H9 (cell line): Measurements from ENCODE around the gene SOX13. TPM values are rescaled to one million over a fixed set of nuclear protein-coding genes. Genes with fewer than 3 reads are reported as not detected.

Experiments used
- DNase-seq: peaks from one replicate; pipeline ENCODE4 v3.0.0-alpha.2; 2017
- H2AFZ ChIP-seq: one replicate; pipeline ENCODE4 v1.6.1; 2013; ENCODE audit warnings: mild to moderate bottlenecking, low read length, control low read depth, moderate library complexity
- H2AK5ac ChIP-seq: 2 replicates; pipeline ENCODE4 v1.6.1; 2013; ENCODE audit warnings: low read length, control low read depth, mixed read lengths; ENCODE audit not compliant: insufficient read length
- H2BK120ac ChIP-seq: one replicate; pipeline ENCODE4 v1.6.1; 2013; ENCODE audit warnings: low read depth, mild to moderate bottlenecking, low read length, control low read depth, inconsistent platforms; ENCODE audit not compliant: poor library complexity, severe bottlenecking
- H2BK12ac ChIP-seq: 2 replicates; pipeline ENCODE4 v1.6.1; 2013; ENCODE audit warnings: low read length, control low read depth, mixed read lengths, low read depth; ENCODE audit not compliant: insufficient read length
- H2BK15ac ChIP-seq: 2 replicates; pipeline ENCODE4 v1.6.1; 2013; ENCODE audit warnings: low read depth, low read length, control low read depth
- H2BK20ac ChIP-seq: one replicate; pipeline ENCODE4 v1.6.1; 2013; ENCODE audit warnings: low read depth, mild to moderate bottlenecking, low read length, control low read depth, inconsistent platforms; ENCODE audit not compliant: poor library complexity, severe bottlenecking
- H2BK5ac ChIP-seq: 2 replicates; pipeline ENCODE4 v1.6.1; 2013; ENCODE audit warnings: low read length, control low read depth, mixed read lengths; ENCODE audit not compliant: insufficient read length
- H3K14ac ChIP-seq: 2 replicates; pipeline ENCODE4 v1.6.1; 2013; ENCODE audit warnings: low read length, control low read depth; ENCODE audit not compliant: insufficient read depth
- H3K18ac ChIP-seq: 2 replicates; pipeline ENCODE4 v1.6.1; 2013; ENCODE audit warnings: low read depth, mild to moderate bottlenecking, mixed read lengths, low read length, control low read depth; ENCODE audit not compliant: insufficient read length
- H3K23ac ChIP-seq: 2 replicates; pipeline ENCODE4 v1.6.1; 2013; ENCODE audit warnings: low read length, control low read depth, mixed read lengths, low read depth; ENCODE audit not compliant: insufficient read length
- H3K23me2 ChIP-seq: 2 replicates; pipeline ENCODE4 v1.6.1; 2013; ENCODE audit warnings: low read depth, mild to moderate bottlenecking, mixed read lengths, low read length, control low read depth; ENCODE audit not compliant: insufficient read length, poor library complexity, severe bottlenecking
- H3K27ac ChIP-seq: 2 replicates; pipeline ENCODE4 v1.5.1; 2013; ENCODE audit warnings: low read length, control low read depth, mixed read lengths, low read depth; ENCODE audit not compliant: insufficient read length
- H3K27me3 ChIP-seq: 2 replicates; pipeline ENCODE4 v1.6.1; 2013; ENCODE audit warnings: low read length, control low read depth, inconsistent platforms; ENCODE audit not compliant: insufficient read depth
- H3K4ac ChIP-seq: 2 replicates; pipeline ENCODE4 v1.6.1; 2013; ENCODE audit warnings: low read depth, mild to moderate bottlenecking, control low read depth, inconsistent platforms, low read length, moderate library complexity
- H3K4me1 ChIP-seq: 2 replicates; pipeline ENCODE4 v1.6.1; 2013; ENCODE audit warnings: low read length, control low read depth, inconsistent platforms; ENCODE audit not compliant: insufficient read depth
- H3K4me2 ChIP-seq: 2 replicates; pipeline ENCODE4 v1.6.1; 2013; ENCODE audit warnings: low read length, control low read depth, mixed read lengths; ENCODE audit not compliant: insufficient read length, insufficient read depth
- H3K56ac ChIP-seq: 2 replicates; pipeline ENCODE4 v1.6.1; 2013; ENCODE audit warnings: low read depth, mild to moderate bottlenecking, mixed read lengths, low read length, control low read depth; ENCODE audit not compliant: insufficient read length
- H3K79me1 ChIP-seq: 2 replicates; pipeline ENCODE4 v1.6.1; 2013; ENCODE audit warnings: low read depth, mild to moderate bottlenecking, moderate library complexity, low read length, control low read depth, inconsistent platforms; ENCODE audit not compliant: insufficient read depth, poor library complexity, severe bottlenecking
- H3K79me2 ChIP-seq: 2 replicates; pipeline ENCODE4 v1.6.1; 2013; ENCODE audit warnings: low read length, control low read depth, inconsistent platforms; ENCODE audit not compliant: insufficient read depth
- H3K9ac ChIP-seq: 2 replicates; pipeline ENCODE4 v1.6.1; 2013; ENCODE audit warnings: low read length, control low read depth, mixed read lengths; ENCODE audit not compliant: insufficient read length; ENCODE audit errors: extremely low read depth
- H3K9me3 ChIP-seq: one replicate; pipeline ENCODE4 v1.6.1; 2013; ENCODE audit warnings: low read depth, low read length, inconsistent platforms; ENCODE audit not compliant: control insufficient read depth
- H3T11ph ChIP-seq: one replicate; pipeline ENCODE4 v1.6.1; 2013; ENCODE audit warnings: mild to moderate bottlenecking, low read length, control low read depth, inconsistent platforms
- H4K20me1 ChIP-seq: one replicate; pipeline ENCODE4 v1.6.1; 2013; ENCODE audit not compliant: control insufficient read depth, insufficient read length, insufficient read depth
- H4K5ac ChIP-seq: 2 replicates; pipeline ENCODE4 v1.6.1; 2013; ENCODE audit warnings: low read depth, mild to moderate bottlenecking, mixed read lengths, low read length, control low read depth; ENCODE audit not compliant: insufficient read length
- H4K8ac ChIP-seq: replicated peaks from 2 replicates; pipeline ENCODE4 v1.6.1; 2013; ENCODE audit warnings: low read length, control low read depth, mixed read lengths, low read depth; ENCODE audit not compliant: insufficient read length
- H4K91ac ChIP-seq: 2 replicates; pipeline ENCODE4 v1.6.1; 2013; ENCODE audit warnings: low read depth, mild to moderate bottlenecking, moderate library complexity, mixed read lengths, low read length, control low read depth; ENCODE audit not compliant: insufficient read length
- H3K27ac Mint-ChIP-seq, 3 experiments: 2 replicates in 2 of 3; 3 replicates in 1 of 3; pipeline ENCODE4 v1.8.0; 2020 to 2021; ENCODE audit warnings: mixed read lengths in 3 of 3, mild to moderate bottlenecking in 1 of 3, moderate library complexity in 1 of 3
- H3K27me3 Mint-ChIP-seq: 2 replicates; pipeline ENCODE4 v1.8.0; 2021; ENCODE audit warnings: low read depth, mild to moderate bottlenecking, moderate library complexity, mixed read lengths
- H3K36me3 Mint-ChIP-seq, 3 experiments: 2 replicates in 2 of 3; 3 replicates in 1 of 3; pipeline ENCODE4 v1.8.0; 2020 to 2021; ENCODE audit warnings: low read depth in 3 of 3, mixed read lengths in 3 of 3; ENCODE audit not compliant: insufficient read depth in 1 of 3
- H3K4me1 Mint-ChIP-seq, 2 experiments: 2 replicates each; pipeline ENCODE4 v1.8.0; 2020; ENCODE audit warnings: mixed read lengths in 2 of 2
- H3K4me3 Mint-ChIP-seq, 2 experiments: 2 replicates in 1 of 2; 3 replicates in 1 of 2; pipeline ENCODE4 v1.8.0; 2020 to 2021; ENCODE audit warnings: mild to moderate bottlenecking in 2 of 2, mixed read lengths in 2 of 2, moderate library complexity in 1 of 2
- H3K9me3 Mint-ChIP-seq, 2 experiments: 2 replicates in 1 of 2; 3 replicates in 1 of 2; pipeline ENCODE4 v1.8.0; 2020; ENCODE audit warnings: mild to moderate bottlenecking in 2 of 2, mixed read lengths in 2 of 2, moderate library complexity in 1 of 2
- CTCF ChIP-seq: fragments of 200-600 bp; sonication (generic); conservative IDR thresholded peaks from 3 replicates; pipeline ENCODE4 v1.8.0; 2021; ENCODE audit warnings: antibody characterized with exemption, mild to moderate bottlenecking
- WGBS: extraction: QIAGEN DNeasy Blood & Tissue Kit; methylation state at CpG from one replicate; pipeline ENCODE4 v1.1.7; 2013; ENCODE audit warnings: missing lambda C conversion rate, low lambda C conversion rate, mixed read lengths; ENCODE audit not compliant: insufficient read length; ENCODE audit errors: extremely low coverage; 5-methylcytosine and 5-hydroxymethylcytosine counted together
- total RNA-seq: library from RNA; stranded (reverse); gene quantifications from 2 replicates; pipeline ENCODE4 v1.2.1, GENCODE V29; 2021

Gene SOX13
- total RNA-seq, 1 experiment from 2014 or later = 120 TPM

DNA sequence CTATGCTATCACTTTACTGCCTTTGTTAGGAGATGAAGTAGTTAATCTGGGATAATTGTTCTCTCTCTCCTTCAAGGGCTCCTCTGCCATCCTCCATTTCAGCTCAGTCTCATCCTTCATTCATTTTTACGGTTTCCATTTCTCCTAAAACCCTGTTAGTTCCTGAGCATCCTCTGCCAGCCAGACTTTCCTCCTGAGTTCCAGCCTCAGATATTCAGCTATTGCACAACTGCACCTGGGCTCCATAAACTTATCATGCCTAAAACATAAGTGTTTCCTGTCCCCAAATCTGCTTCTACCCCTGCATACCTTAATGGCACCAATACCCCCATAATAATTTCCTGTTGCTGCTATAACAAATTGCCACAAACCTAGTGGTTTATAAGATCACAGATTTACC lies 39.6 kb upstream of the SOX13 start:
- Histone ChIP-seq H2BK12ac (no peak overlapping the region), H3T11ph (no peak overlapping the region), H3K9ac (no peak overlapping the region), H2BK5ac (no peak overlapping the region), H2BK120ac (no peak overlapping the region), H4K91ac (no peak overlapping the region), H3K27me3 (no peaks in the 10 kb centered on the region), H3K4ac (no peak overlapping the region), H3K79me2 (no peaks in the 10 kb centered on the region), H3K4me1 (no peaks in the 10 kb centered on the region; the same call in 1 of the 2 replicates), H4K5ac (no peak overlapping the region), H3K4me2 (no peak overlapping the region), H3K23me2 (no peaks in the 10 kb centered on the region), H4K20me1 (no peaks in the 10 kb centered on the region), H2BK20ac (no peak overlapping the region), H3K9me3 (no peaks in the 10 kb centered on the region), H3K56ac (no peak overlapping the region), H2BK15ac (no peak overlapping the region), H2AK5ac (no peak overlapping the region), H3K23ac (no peak overlapping the region), H4K8ac (no peak overlapping the region), H3K79me1 (no peaks in the 10 kb centered on the region), H3K18ac (no peak overlapping the region), H3K27ac (no peak overlapping the region), H2AFZ (no peak overlapping the region), H3K14ac (no peak overlapping the region)
- no peak for TF ChIP-seq CTCF
- no peak for DNase-seq
- Mint-ChIP-seq H3K36me3 (no peaks in the 10 kb centered on the region), H3K27ac (no peak overlapping the region; a peak in 1 of 7 replicates), H3K27me3 (peaks cover 3% of the 10 kb centered on the region), H3K4me3 (no peak overlapping the region), H3K4me1 (peaks cover 34 to 35% of the 10 kb centered on the region in 2 experiments), H3K9me3 (no peaks in the 10 kb centered on the region)
- WGBS = no CpG with 5 or more reads among the region's 1 CpG
